IMR-90 (cell line): Measurements from ENCODE around the gene FAM162B. TPM values are rescaled to one million over a fixed set of nuclear protein-coding genes. Genes with fewer than 3 reads are reported as not detected.

Experiments used
- ATAC-seq: fragments of 200-7000 bp; cut with Tn5 transposase; 2 replicates; pipeline ENCODE4 v1.9.1; 2020; ENCODE audit warnings: low read depth, mild to moderate bottlenecking, moderate library complexity
- BruUV-seq: library from RNA; stranded (reverse); fragments of 400-500 nt; replicated peaks from 2 replicates; lab custom pipeline; 2021; lab: Mats Ljungman, UMichigan
- CTCF ChIA-PET: fragments of 300-600 bp; formaldehyde crosslinking; extraction: SDS; loops from one replicate; lab custom pipeline; 2021; ENCODE audit warnings: antibody characterized with exemption; lab: Yijun Ruan, JAX
- POLR2A ChIA-PET: fragments of 300-600 bp; sonication (Branson Sonifier 250); formaldehyde crosslinking; loops from one replicate; lab custom pipeline; 2022; ENCODE audit warnings: antibody characterized with exemption; ENCODE audit not compliant: unreplicated experiment; lab: Charles Lee
- DNase-seq: peaks from one replicate; pipeline ENCODE4 v3.0.0; 2013
- H2AFZ ChIP-seq: replicated peaks from 2 replicates; pipeline ENCODE3; 2013; ENCODE audit warnings: low read length, mild to moderate bottlenecking; ENCODE audit not compliant: poor library complexity
- H2AK5ac ChIP-seq: 2 replicates; pipeline ENCODE4 v1.6.1; 2013; ENCODE audit warnings: low read depth, low read length, inconsistent platforms
- H2AK9ac ChIP-seq: replicated peaks from 2 replicates; pipeline ENCODE3; 2013; ENCODE audit warnings: mild to moderate bottlenecking, low read depth, low read length, moderate library complexity; ENCODE audit not compliant: poor library complexity
- H2BK120ac ChIP-seq: 2 replicates; pipeline ENCODE4 v1.6.1; 2013; ENCODE audit warnings: low read depth, low read length, inconsistent platforms
- H2BK15ac ChIP-seq: 3 replicates; pipeline ENCODE4 v1.6.1; 2013; ENCODE audit warnings: low read depth, low read length, inconsistent platforms
- H2BK20ac ChIP-seq: 2 replicates; pipeline ENCODE4 v1.6.1; 2013; ENCODE audit warnings: low read depth, mild to moderate bottlenecking, inconsistent platforms, low read length, moderate library complexity
- H2BK5ac ChIP-seq: 2 replicates; pipeline ENCODE4 v1.6.1; 2013; ENCODE audit warnings: mild to moderate bottlenecking, low read depth, low read length, inconsistent platforms; ENCODE audit not compliant: poor library complexity, severe bottlenecking
- H3K14ac ChIP-seq: replicated peaks from 2 replicates; pipeline ENCODE4 v1.6.1; 2013; ENCODE audit warnings: low read depth, low read length, inconsistent platforms
- H3K18ac ChIP-seq: 2 replicates; pipeline ENCODE4 v1.6.1; 2013; ENCODE audit warnings: low read depth, low read length, control low read depth
- H3K23ac ChIP-seq: 2 replicates; pipeline ENCODE4 v1.6.1; 2013; ENCODE audit warnings: low read depth, low read length, inconsistent platforms
- H3K27ac ChIP-seq: 2 replicates; pipeline ENCODE4 v1.5.1; 2013; ENCODE audit warnings: mild to moderate bottlenecking, control low read depth, low read length; ENCODE audit not compliant: insufficient read depth
- H3K27me3 ChIP-seq: 2 replicates; pipeline ENCODE4 v1.6.1; 2013; ENCODE audit warnings: low read length; ENCODE audit not compliant: control insufficient read depth, insufficient read depth
- H3K36me3 ChIP-seq: 2 replicates; pipeline ENCODE4 v1.6.1; 2013; ENCODE audit warnings: low read length, mixed read lengths; ENCODE audit not compliant: control insufficient read depth, insufficient read depth
- H3K4ac ChIP-seq: 2 replicates; pipeline ENCODE4 v1.6.1; 2013; ENCODE audit warnings: low read depth, low read length, inconsistent platforms
- H3K4me1 ChIP-seq: 2 replicates; pipeline ENCODE4 v1.6.1; 2013; ENCODE audit warnings: low read length, mixed read lengths; ENCODE audit not compliant: control insufficient read depth, insufficient read depth
- H3K4me2 ChIP-seq: 2 replicates; pipeline ENCODE4 v1.6.1; 2013; ENCODE audit warnings: low read depth, mild to moderate bottlenecking, control low read depth, low read length, moderate library complexity
- H3K4me3 ChIP-seq: 2 replicates; pipeline ENCODE4 v1.5.1; 2013; ENCODE audit warnings: low read depth, mild to moderate bottlenecking, control low read depth, low read length, moderate library complexity; ENCODE audit not compliant: insufficient read depth
- H3K56ac ChIP-seq: 2 replicates; pipeline ENCODE4 v1.6.1; 2013; ENCODE audit warnings: low read length, inconsistent platforms; ENCODE audit not compliant: insufficient read depth; ENCODE audit errors: extremely low read depth
- H3K79me1 ChIP-seq, 2 experiments: 2 replicates each; pipeline ENCODE4 v1.6.1; 2013; ENCODE audit warnings: low read length in 2 of 2, inconsistent platforms in 1 of 2, low read depth in 1 of 2
- H3K9ac ChIP-seq: 2 replicates; pipeline ENCODE4 v1.6.1; 2013; ENCODE audit warnings: low read depth, low read length, control low read depth
- H3K9me1 ChIP-seq: 2 replicates; pipeline ENCODE4 v1.6.1; 2013; ENCODE audit warnings: low read length, inconsistent platforms; ENCODE audit not compliant: insufficient read depth
- H3K9me3 ChIP-seq: 2 replicates; pipeline ENCODE4 v1.6.1; 2013; ENCODE audit warnings: low read length; ENCODE audit not compliant: control insufficient read depth, insufficient read depth
- H4K20me1 ChIP-seq: 2 replicates; pipeline ENCODE4 v1.6.1; 2013; ENCODE audit warnings: low read length, inconsistent platforms; ENCODE audit not compliant: insufficient read depth
- H4K5ac ChIP-seq: 2 replicates; pipeline ENCODE4 v1.6.1; 2013; ENCODE audit warnings: mild to moderate bottlenecking, low read depth, low read length, control low read depth
- H4K8ac ChIP-seq, 2 experiments: 2 replicates each; pipeline ENCODE4 v1.6.1; 2013; ENCODE audit warnings: low read depth in 2 of 2, low read length in 2 of 2, control low read depth in 1 of 2, inconsistent platforms in 1 of 2
- H4K91ac ChIP-seq: 2 replicates; pipeline ENCODE4 v1.6.1; 2013; ENCODE audit warnings: low read depth, low read length, inconsistent platforms; ENCODE audit not compliant: insufficient read depth
- BHLHE40 ChIP-seq: fragments of 150-350 bp; IDR thresholded peaks from 2 replicates; pipeline ENCODE4 v1.6.1; 2016; ENCODE audit warnings: mild to moderate bottlenecking, low read depth, low read length
- CEBPB ChIP-seq: IDR thresholded peaks from 2 replicates; pipeline ENCODE4 v1.6.1; 2012; ENCODE audit warnings: low read depth, low read length, improper control_type of control experiment
- CHD1 ChIP-seq: IDR thresholded peaks from 2 replicates; pipeline ENCODE4 v1.6.1; 2012; ENCODE audit warnings: low read depth, low read length, improper control_type of control experiment
- FOS ChIP-seq: fragments of 150-350 bp; IDR thresholded peaks from 2 replicates; pipeline ENCODE4 v1.6.1; 2016; ENCODE audit warnings: low read depth, low read length
- MAFK ChIP-seq: IDR thresholded peaks from 2 replicates; pipeline ENCODE4 v1.6.1; 2012; ENCODE audit warnings: low read depth, low read length, improper control_type of control experiment
- MXI1 ChIP-seq: IDR thresholded peaks from 2 replicates; pipeline ENCODE4 v1.6.1; 2012; ENCODE audit warnings: low read depth, mild to moderate bottlenecking, low read length, moderate library complexity, borderline replicate concordance
- NFE2L2 ChIP-seq: fragments of 150-350 bp; IDR thresholded peaks from 2 replicates; pipeline ENCODE4 v1.6.1; 2016; ENCODE audit warnings: low read depth, mild to moderate bottlenecking, low read length
- POLR2A ChIP-seq: IDR thresholded peaks from 2 replicates; pipeline ENCODE4 v1.6.1; 2012; ENCODE audit warnings: mild to moderate bottlenecking, low read depth, low read length
- RAD21 ChIP-seq: IDR thresholded peaks from 2 replicates; pipeline ENCODE4 v1.6.1; 2012; ENCODE audit warnings: low read length, improper control_type of control experiment
- RCOR1 ChIP-seq: IDR thresholded peaks from 2 replicates; pipeline ENCODE4 v1.6.1; 2012; ENCODE audit warnings: mild to moderate bottlenecking, low read length, improper control_type of control experiment; ENCODE audit not compliant: insufficient replicate concordance
- RFX5 ChIP-seq: IDR thresholded peaks from 2 replicates; pipeline ENCODE4 v1.8.0; 2012; ENCODE audit warnings: low read depth, mild to moderate bottlenecking, low read length, moderate library complexity
- SMC3 ChIP-seq: fragments of 150-350 bp; IDR thresholded peaks from 2 replicates; pipeline ENCODE4 v1.6.1; 2016; ENCODE audit warnings: low read depth, mild to moderate bottlenecking, antibody characterized with exemption, low read length, moderate library complexity
- WGBS, 2 experiments: methylation state at CpG; one replicate each; pipeline versions ENCODE4 v1.1.5 to v1.1.7; 2013; ENCODE audit warnings: missing lambda C conversion rate in 2 of 2; ENCODE audit not compliant: insufficient read length in 1 of 2; ENCODE audit errors: extremely low coverage in 2 of 2; 5-methylcytosine and 5-hydroxymethylcytosine counted together
- dilution Hi-C: fragments of 300-500 bp; cut with HindIII; formaldehyde crosslinking; loops from one replicate; pipeline ENCODE4 v1.14.3; 2018; ENCODE audit warnings: low sequenced_read_pairs; ENCODE audit not compliant: unreplicated experiment
- in situ Hi-C: fragments of 300-500 bp; cut with MboI; formaldehyde crosslinking; loops from 3 replicates; pipeline ENCODE4 v1.14.3; 2019; ENCODE audit warnings: low sequenced_read_pairs, inconsistent platforms, mixed read lengths
- intact Hi-C: fragments of 100-400 bp; cut with micrococcal nuclease; formaldehyde crosslinking; loops from 2 replicates; pipeline ENCODE4 v1.10.0; 2022
- polyA plus RNA-seq, 3 experiments: library from polyadenylated mRNA; depleted of rRNA; stranded (reverse); fragments of >200 nt; gene quantifications; 2 replicates each; pipeline ENCODE4 v1.2.3, GENCODE V29; 2012; ENCODE audit warnings: low replicate concordance in 1 of 3
- total RNA-seq: library from RNA; depleted of rRNA; stranded (reverse); fragments of >200 nt; gene quantifications from 2 replicates; pipeline ENCODE4 v1.2.3, GENCODE V29; 2012
- TF ChIP-seq, protein P1 (sequence below): fragments of 150-350 bp; IDR thresholded peaks from 2 replicates; pipeline ENCODE4 v1.6.1; 2016; ENCODE audit warnings: low read depth, mild to moderate bottlenecking, low read length, moderate library complexity, borderline replicate concordance

The FAM162B gene
- total and polyA plus RNA-seq, 2 of the 4 experiments (the other 2 are of a cell fraction): 2.9 to 3.2 TPM

- Histone ChIP-seq H3K9ac (no peak overlapping the region), H4K5ac (no peak overlapping the region), H2BK15ac (no peak overlapping the region), H3K9me1 (no peaks in the 10 kb centered on the region), H3K4ac (no peak overlapping the region), H3K4me3 (no peak overlapping the region), H4K91ac (no peak overlapping the region), H2BK120ac (no peak overlapping the region), H3K79me1 (no peaks in the 10 kb centered on the region), H4K8ac (no peak overlapping the region), H3K18ac (no peak overlapping the region), H2AFZ (no peak overlapping the region), H3K36me3 (no peaks in the 10 kb centered on the region), H3K27ac (no peak overlapping the region), H2BK20ac (no peak overlapping the region), H2AK9ac (no peak overlapping the region), H3K4me1 (no peaks in the 10 kb centered on the region), H3K56ac (no peak overlapping the region), H3K23ac (no peak overlapping the region), H3K4me2 (no peak overlapping the region), H3K27me3 (no peaks in the 10 kb centered on the region), H3K14ac (no peak overlapping the region), H2BK5ac (no peak overlapping the region), H2AK5ac (no peak overlapping the region), H4K20me1 (no peaks in the 10 kb centered on the region), H3K9me3 (peaks cover 2% of the 10 kb centered on the region; the same call in 1 of the 2 replicates)
- no peak for DNase-seq
- in situ Hi-C loops: no loop called here
- intact Hi-C loops: no loop called here
- CTCF ChIA-PET: no interaction called here
- dilution Hi-C loops: no loop called here
- TF ChIP-seq NFE2L2: no peak
- TF ChIP-seq BHLHE40: no peak
- TF ChIP-seq CEBPB: no peak
- TF ChIP-seq SMC3: no peak
- no peak for TF ChIP-seq RCOR1
- TF ChIP-seq CHD1: no peak
- no peak for TF ChIP-seq RAD21
- TF ChIP-seq POLR2A: no peak
- no peak for TF ChIP-seq RFX5
- no peak for TF ChIP-seq MAFK
- no peak for TF ChIP-seq MXI1
- no peak for TF ChIP-seq FOS
- TF ChIP-seq, protein P1, sequence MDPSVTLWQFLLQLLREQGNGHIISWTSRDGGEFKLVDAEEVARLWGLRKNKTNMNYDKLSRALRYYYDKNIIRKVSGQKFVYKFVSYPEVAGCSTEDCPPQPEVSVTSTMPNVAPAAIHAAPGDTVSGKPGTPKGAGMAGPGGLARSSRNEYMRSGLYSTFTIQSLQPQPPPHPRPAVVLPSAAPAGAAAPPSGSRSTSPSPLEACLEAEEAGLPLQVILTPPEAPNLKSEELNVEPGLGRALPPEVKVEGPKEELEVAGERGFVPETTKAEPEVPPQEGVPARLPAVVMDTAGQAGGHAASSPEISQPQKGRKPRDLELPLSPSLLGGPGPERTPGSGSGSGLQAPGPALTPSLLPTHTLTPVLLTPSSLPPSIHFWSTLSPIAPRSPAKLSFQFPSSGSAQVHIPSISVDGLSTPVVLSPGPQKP: no peak
- POLR2A ChIA-PET: no interaction called here
- no peak for ATAC-seq
- no TSS peak for BruUV-seq
- WGBS, 2 experiments: no CpG with 5 or more reads among the region's 1 CpG
Observed at GRCh38 chr6:116741571-116741970, 23.9 kb downstream of the FAM162B start.
